ENCODE results near the gene PTTG1IP2. TPM values are rescaled to one million over a fixed set of nuclear protein-coding genes. Genes with fewer than 3 reads are reported as not detected.

PTTG1IP2 gene
- total RNA-seq, 1 experiment from 2014 or later: not detected

DNA sequence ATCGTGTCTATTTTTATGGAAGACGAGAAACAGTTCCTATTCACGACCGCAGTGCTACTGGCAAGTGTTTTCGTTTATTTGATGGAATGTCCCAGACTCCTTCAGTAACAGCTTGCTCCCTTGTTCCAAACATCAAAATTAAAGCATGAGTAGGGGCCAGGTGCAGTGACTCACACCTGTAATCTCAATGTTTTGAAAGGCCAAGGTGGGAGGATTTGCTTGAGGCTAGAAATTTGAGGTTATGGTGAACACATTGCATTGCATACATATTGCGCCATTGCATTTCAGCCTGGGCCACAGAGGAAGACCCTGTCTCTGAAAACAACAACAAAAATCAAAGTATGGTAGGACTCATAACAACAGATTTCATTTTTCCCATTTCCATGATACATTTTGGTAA, 22.8 kb downstream of the PTTG1IP2 start:
- H3K23ac ChIP-seq (ENCODE audit: insufficient read length, low read depth, low read length): no peak overlapping the region
- H3K9ac ChIP-seq (ENCODE audit: extremely low read depth, insufficient read length, low read length): no peak overlapping the region
- no peak overlapping the region for H3K18ac ChIP-seq (ENCODE audit: insufficient read length, low read depth, low read length)
- H3K27ac ChIP-seq (ENCODE audit: insufficient read length, low read depth, low read length): no peak overlapping the region
- no peaks in the 10 kb centered on the region for H3K23me2 ChIP-seq (ENCODE audit: insufficient read length, low read depth, low read length, poor library complexity, severe bottlenecking)
- no peak overlapping the region for H2BK120ac ChIP-seq (ENCODE audit: low read depth, low read length, poor library complexity, severe bottlenecking)
- H3K27ac Mint-ChIP-seq: no peak overlapping the region
- H4K20me1 ChIP-seq (ENCODE audit: control insufficient read depth, insufficient read depth, insufficient read length): no peaks in the 10 kb centered on the region
- H2BK15ac ChIP-seq (ENCODE audit: low read depth, low read length): no peak overlapping the region
- no peaks in the 10 kb centered on the region for H3K9me3 ChIP-seq (ENCODE audit: control insufficient read depth, low read depth, low read length)
- WGBS (ENCODE audit: extremely low coverage, insufficient read length, low lambda C conversion rate): no CpG with 5 or more reads among the region's 6 CpGs
- no peaks in the 10 kb centered on the region for H3K9me3 Mint-ChIP-seq
- H2BK12ac ChIP-seq (ENCODE audit: insufficient read length, low read depth, low read length): no peak overlapping the region
- no peak overlapping the region for H3K56ac ChIP-seq (ENCODE audit: insufficient read length, low read depth, low read length)
- no peaks in the 10 kb centered on the region for H3K27me3 Mint-ChIP-seq (ENCODE audit: low read depth)
- TF ChIP-seq, protein P1, sequence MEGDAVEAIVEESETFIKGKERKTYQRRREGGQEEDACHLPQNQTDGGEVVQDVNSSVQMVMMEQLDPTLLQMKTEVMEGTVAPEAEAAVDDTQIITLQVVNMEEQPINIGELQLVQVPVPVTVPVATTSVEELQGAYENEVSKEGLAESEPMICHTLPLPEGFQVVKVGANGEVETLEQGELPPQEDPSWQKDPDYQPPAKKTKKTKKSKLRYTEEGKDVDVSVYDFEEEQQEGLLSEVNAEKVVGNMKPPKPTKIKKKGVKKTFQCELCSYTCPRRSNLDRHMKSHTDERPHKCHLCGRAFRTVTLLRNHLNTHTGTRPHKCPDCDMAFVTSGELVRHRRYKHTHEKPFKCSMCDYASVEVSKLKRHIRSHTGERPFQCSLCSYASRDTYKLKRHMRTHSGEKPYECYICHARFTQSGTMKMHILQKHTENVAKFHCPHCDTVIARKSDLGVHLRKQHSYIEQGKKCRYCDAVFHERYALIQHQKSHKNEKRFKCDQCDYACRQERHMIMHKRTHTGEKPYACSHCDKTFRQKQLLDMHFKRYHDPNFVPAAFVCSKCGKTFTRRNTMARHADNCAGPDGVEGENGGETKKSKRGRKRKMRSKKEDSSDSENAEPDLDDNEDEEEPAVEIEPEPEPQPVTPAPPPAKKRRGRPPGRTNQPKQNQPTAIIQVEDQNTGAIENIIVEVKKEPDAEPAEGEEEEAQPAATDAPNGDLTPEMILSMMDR (conservative IDR thresholded peaks at IDR 0.05): no peak
- DNase-seq: no peak
- H2BK5ac ChIP-seq (ENCODE audit: insufficient read length, low read length): no peak overlapping the region
- no peak overlapping the region for H2AFZ ChIP-seq (ENCODE audit: low read length)
- no peak overlapping the region for H3K4ac ChIP-seq (ENCODE audit: low read depth, low read length)
- no peak overlapping the region for H2BK20ac ChIP-seq (ENCODE audit: low read depth, low read length, poor library complexity, severe bottlenecking)
- no peaks in the 10 kb centered on the region for H3K4me1 Mint-ChIP-seq
- no peak overlapping the region for H4K5ac ChIP-seq (ENCODE audit: insufficient read length, low read depth, low read length)
- H4K8ac ChIP-seq (replicated peaks; ENCODE audit: insufficient read length, low read depth, low read length): no peak overlapping the region
- H2AK5ac ChIP-seq (ENCODE audit: insufficient read length, low read length): no peak overlapping the region
- no peaks in the 10 kb centered on the region for H3K4me1 ChIP-seq (ENCODE audit: insufficient read depth, low read length)
- no peak overlapping the region for H4K91ac ChIP-seq (ENCODE audit: insufficient read length, low read depth, low read length)
- no peak overlapping the region for H3K14ac ChIP-seq (ENCODE audit: insufficient read depth, low read length)
- no peak overlapping the region for H3K4me3 Mint-ChIP-seq
- no peaks in the 10 kb centered on the region for H3K79me1 ChIP-seq (ENCODE audit: insufficient read depth, low read depth, low read length, poor library complexity, severe bottlenecking)
- no peaks in the 10 kb centered on the region for H3K79me2 ChIP-seq (ENCODE audit: insufficient read depth, low read length)
- no peak overlapping the region for H3K4me2 ChIP-seq (ENCODE audit: insufficient read depth, insufficient read length, low read length)
- no peaks in the 10 kb centered on the region; a peak in 1 of 7 replicates for H3K36me3 Mint-ChIP-seq (ENCODE audit: insufficient read depth in 1 of 3, low read depth in 3 of 3)
- no peak overlapping the region for H3T11ph ChIP-seq (ENCODE audit: low read length)
- H3K27me3 ChIP-seq (ENCODE audit: insufficient read depth, low read length): no peaks in the 10 kb centered on the region

Measured in H9 (cell line).